ENCODE measurements around the gene PTPRK.

The PTPRK gene

GRCh38 chr6:128024046-128024445, 496.4 kb downstream of the PTPRK start:
- TF ChIP-seq CTCF (IDR thresholded peaks at IDR 0.05; ENCODE audit: insufficient read depth, missing control alignments), result no peak
- FAIRE-seq (no peak), DNase-seq (ENCODE audit: insufficient read length, low spot score) (no peak)

GRCh38 chr6:128018821-128019220, 501.6 kb downstream of the PTPRK start:
- DNase-seq (ENCODE audit: insufficient read length, low spot score) (no peak), FAIRE-seq (no peak)
- no peak for TF ChIP-seq CTCF (IDR thresholded peaks at IDR 0.05; ENCODE audit: insufficient read depth, missing control alignments)

- DNase-seq (ENCODE audit: insufficient read length, low spot score) (no peak), FAIRE-seq (no peak)
- TF ChIP-seq CTCF (IDR thresholded peaks at IDR 0.05; ENCODE audit: insufficient read depth, missing control alignments), result no peak
These were observed 503.1 kb downstream of the PTPRK start for GRCh38 chr6:128017288-128017687.

DNA sequence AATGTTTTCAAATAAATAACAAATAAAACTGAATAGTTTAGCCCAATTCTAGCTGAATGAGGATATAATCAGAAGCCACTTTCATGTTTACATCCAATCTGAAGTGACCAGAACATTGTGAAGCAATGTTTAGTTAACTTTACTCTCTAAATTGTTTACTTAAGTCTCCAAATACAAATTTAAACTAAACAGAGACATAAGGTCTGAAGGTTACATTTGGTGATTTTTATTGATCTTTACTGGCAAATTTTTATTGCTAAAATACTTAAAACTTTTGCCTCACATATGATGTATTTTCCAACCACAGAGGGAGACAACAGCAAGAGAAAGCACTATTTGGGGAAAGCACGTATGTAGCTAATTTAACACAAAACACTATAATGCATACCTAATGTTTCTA, 512.7 kb downstream of the PTPRK start:
- no peak for TF ChIP-seq CTCF (IDR thresholded peaks at IDR 0.05; ENCODE audit: insufficient read depth, missing control alignments)
- DNase-seq (ENCODE audit: insufficient read length, low spot score) (no peak), FAIRE-seq (no peak)

DNA sequence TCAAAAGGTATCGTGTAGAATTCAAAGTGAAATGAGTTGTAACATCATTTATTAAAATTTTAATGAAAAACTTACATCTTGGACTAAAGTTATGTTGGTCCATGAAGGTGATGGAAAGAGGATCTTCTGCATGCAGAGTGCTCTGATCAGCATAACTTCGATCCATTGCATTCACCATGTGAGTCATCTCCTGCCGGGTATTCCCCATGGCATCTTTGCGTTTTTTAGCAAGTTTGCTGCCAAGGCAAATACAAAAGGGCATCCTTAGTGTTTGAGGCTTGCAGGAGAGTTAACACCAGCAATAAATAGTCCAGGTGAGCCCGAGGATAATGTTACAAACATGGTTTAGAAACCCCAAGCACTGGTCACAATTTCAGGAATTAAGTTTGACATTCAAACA, 515.4 kb downstream of the PTPRK start:
- FAIRE-seq (no peak), DNase-seq (ENCODE audit: insufficient read length, low spot score) (no peak)
- TF ChIP-seq CTCF (IDR thresholded peaks at IDR 0.05; ENCODE audit: insufficient read depth, missing control alignments), result no peak

- DNase-seq (ENCODE audit: insufficient read length, low spot score), result no peak
- no peak for FAIRE-seq
- TF ChIP-seq CTCF (IDR thresholded peaks at IDR 0.05; ENCODE audit: insufficient read depth, missing control alignments), result no peak
These were observed 520.0 kb downstream of the PTPRK start for GRCh38 chr6:128000363-128000762.

- FAIRE-seq, result no peak
- no peak for TF ChIP-seq CTCF (IDR thresholded peaks at IDR 0.05; ENCODE audit: insufficient read depth, missing control alignments)
- DNase-seq (ENCODE audit: insufficient read length, low spot score), result no peak
These were observed 521.4 kb downstream of the PTPRK start for GRCh38 chr6:127998985-127999384.
